GM21390 (cell line): ENCODE results near the gene CYP11A1.

Source experiments
- ATAC-seq: cut with Tn5 transposase; IDR thresholded peaks from one replicate; pipeline ENCODE4 v1.9.1; 2021; ENCODE audit not compliant: unreplicated experiment

Gene CYP11A1

GRCh38 chr15:74367296-74367854, at the start of gene CYP11A1:
Gene CYP11A1, minus strand, starts transcription at chr15:74367646. Its CDS starts 61 bp downstream, at chr15:74367585.
- ATAC-seq: no peak

- no peak for ATAC-seq
Measured at GRCh38 chr15:74417225-74417624, 49.8 kb upstream of the CYP11A1 start.

DNA sequence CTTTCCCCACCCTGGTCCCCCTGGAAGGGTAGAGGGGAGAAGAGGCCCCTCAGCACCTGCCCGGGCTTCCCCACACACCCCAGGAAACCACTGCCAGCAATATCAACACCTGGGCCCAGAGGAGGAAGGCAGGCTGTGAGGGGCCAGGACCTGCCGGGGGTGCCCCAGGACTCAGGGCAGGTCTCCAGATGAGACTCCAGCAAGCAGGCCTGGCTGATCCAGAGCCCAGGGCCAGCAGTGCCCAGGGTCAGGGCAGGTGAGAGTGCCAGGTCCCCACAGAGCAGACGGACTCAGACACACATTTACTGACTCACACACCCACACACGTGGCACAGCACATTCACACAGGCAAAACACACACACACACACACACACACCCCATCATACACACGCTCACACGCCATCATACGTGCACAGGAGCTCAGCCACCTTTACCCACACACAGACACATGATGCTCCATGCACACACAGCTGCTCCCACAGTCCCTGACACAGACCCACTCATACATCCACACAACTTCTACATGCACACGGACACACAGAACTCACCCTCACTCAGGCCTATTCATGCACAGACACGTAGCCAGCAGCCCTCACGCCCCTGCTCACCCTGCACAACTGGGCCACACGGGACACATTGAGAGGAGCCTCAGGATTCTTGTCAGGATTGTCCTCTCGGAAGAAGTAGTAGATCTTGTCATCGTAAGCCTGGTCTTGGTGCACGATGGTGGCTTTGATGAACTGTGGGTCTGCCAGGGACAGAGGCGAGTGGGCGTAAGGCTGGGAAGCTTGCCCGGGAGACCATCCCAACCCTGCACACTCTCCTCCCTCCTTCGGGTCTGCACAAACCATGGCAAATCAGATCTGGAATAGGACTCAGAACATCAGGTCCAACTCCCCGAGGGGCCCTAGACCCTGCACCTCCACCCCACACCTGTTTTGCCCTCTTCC, 48.8 kb upstream of the CYP11A1 start:
- ATAC-seq: no peak

DNA sequence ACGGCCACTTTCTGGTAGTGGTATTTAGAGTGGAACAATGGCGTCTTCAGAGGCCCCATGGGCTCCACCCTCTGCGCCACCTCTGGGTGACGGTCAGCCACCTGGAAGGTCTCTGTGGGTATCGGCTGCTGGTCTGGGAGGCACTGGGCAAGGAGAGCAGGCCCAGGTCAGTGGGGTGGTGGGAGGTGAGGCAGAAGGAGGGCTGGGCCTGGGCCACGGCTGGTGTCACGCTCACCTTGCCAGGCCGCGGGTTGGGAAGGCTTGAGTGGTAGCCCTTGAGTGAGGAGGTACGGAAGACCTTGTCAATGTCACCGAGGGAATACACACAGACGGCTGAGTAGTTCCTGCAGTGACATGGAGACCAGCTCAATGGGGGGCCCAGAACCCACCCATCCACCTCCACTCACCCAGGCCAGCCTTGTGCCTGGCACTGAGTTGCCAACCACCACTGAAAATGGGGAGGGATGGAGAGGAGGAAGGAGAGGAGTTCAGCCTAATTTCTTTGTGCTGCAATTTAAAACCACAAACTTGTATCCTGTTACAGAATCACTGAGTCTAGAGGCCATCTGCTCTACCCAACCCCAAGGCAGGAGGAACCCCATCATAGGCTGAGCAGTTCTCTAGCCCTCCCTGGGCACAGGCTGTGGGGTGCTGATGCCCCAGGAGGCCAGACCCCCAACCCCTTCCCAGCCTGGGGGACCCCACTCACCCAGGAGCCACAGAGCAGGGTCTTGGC, 47.3 kb upstream of the CYP11A1 start:
- no peak for ATAC-seq

GRCh38 chr15:74414081-74414580, 46.7 kb upstream of the CYP11A1 start:
- no peak for ATAC-seq

- no peak for ATAC-seq
Measured at GRCh38 chr15:74413350-74414080, 46.1 kb upstream of the CYP11A1 start.

GRCh38 chr15:74412159-74412558, 44.7 kb upstream of the CYP11A1 start:
- no peak for ATAC-seq

GRCh38 chr15:74411686-74412085, 44.2 kb upstream of the CYP11A1 start:
- ATAC-seq: no peak

- no peak for ATAC-seq
Measured at GRCh38 chr15:74410502-74410901, 43.1 kb upstream of the CYP11A1 start.

GRCh38 chr15:74409225-74409624, 41.8 kb upstream of the CYP11A1 start:
- ATAC-seq: no peak

DNA sequence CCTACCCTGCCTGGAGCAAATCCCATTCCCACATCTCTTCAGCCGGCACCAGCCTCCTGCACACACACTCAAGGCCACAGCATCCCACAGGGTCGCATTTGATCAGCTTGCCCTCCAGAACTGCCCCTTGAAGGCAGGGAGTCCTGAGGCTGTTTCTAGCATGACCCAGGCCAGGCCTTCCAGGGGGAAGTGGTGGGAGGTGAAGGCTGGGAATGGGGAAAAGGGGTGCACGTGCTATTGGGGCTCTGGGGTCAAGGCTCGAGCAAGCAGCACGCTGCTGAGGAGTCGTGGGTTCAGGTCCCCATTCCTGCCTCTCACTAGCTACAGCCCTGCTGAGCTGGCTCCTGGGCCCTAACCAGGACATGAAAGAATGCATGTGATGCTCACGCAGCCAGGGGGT, 41.4 kb upstream of the CYP11A1 start:
- ATAC-seq: no peak

DNA sequence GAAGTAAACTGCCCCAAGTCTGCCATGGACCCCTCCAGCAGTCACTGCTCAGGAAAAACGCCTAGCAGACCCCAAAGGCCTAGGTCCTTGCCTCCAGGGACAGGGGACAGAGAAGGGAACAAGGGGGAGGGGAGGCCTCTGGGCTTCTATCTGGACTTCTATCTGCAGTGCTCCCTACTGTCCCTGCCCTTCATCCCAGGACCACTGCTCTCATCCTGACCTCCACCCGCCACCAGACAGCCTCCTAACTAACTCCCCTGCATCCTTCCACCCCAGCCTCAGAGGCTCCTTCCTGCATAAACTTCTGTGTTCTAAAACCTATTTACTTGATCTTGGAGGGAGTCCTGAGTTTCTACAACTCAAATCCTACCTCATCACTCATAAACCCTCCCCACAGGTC, 40.9 kb upstream of the CYP11A1 start:
- ATAC-seq: no peak

DNA sequence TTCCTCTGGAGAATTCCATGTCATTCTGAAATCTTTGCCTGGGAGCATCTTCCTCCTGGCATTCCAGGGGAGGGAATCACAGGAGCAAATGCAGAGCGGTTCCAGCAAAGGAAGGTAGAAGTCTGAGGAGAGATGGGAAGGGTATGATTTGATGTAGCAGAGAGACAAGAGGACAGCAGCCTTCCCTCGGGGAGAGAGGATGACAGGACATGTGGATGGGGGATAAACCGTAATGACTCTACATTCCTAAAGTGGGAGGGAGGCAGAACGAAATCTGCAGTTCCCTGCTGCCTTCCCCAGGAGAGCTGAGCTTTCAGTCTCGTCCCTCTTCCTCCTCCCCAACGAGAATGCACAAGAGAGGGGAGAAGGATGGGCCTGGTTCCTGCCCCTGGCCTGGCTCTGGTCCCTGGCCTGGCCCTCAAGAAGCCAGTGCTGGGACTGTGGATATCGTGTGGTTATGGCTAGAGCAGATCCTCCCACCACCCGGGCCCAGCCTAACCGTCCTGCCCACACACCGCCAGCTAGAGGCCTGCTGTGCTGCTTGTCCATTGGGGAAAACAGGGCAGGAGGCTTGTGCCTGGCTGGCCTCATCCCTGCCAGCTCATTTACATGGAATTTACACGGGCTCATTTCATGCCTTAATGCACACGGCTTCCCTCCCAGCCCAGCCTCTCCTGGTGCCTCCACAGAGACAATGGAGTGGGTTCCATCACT, 39.7 kb upstream of the CYP11A1 start:
- no peak for ATAC-seq

GRCh38 chr15:74406517-74406916, 39.1 kb upstream of the CYP11A1 start:
- no peak for ATAC-seq

DNA sequence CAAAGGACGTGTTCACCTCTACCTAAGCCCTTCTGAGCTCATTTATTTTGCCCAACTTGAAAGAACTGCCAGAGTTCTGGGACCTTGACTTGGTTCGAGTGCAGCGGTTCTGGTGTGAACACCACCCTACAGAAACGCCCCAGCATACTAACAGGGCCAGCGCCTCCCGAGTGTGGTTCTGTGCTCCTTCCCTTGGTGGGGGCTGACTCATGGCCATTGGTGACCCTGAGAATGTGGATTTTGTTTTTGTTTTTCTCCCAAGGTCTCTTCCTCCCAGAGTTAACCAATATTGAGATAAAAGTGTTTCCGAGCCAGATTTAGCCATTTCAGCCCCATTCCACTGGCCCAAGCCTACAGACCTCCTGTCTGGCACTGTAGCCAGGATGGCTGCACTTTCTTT, 38.4 kb upstream of the CYP11A1 start:
- no peak for ATAC-seq

- ATAC-seq: peak; percentile 31
Measured at GRCh38 chr15:74403991-74404563, 36.6 kb upstream of the CYP11A1 start.

DNA sequence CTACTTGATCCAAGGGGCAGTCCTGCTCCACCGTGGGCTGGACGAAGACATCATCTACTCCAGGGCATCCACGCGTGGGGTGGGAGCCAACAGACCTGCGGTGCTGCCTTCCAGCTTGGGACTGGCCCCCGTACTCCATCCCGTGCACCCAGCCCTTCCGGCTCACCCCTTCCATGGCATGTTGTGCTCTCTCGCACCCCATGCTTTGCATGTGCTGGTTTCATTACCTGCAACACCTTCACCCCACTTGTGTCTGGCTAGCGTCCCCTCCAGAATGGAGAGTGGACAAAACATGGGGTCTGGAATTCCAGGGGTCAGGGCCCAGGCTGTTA, 36.1 kb upstream of the CYP11A1 start:
- ATAC-seq: no peak

DNA sequence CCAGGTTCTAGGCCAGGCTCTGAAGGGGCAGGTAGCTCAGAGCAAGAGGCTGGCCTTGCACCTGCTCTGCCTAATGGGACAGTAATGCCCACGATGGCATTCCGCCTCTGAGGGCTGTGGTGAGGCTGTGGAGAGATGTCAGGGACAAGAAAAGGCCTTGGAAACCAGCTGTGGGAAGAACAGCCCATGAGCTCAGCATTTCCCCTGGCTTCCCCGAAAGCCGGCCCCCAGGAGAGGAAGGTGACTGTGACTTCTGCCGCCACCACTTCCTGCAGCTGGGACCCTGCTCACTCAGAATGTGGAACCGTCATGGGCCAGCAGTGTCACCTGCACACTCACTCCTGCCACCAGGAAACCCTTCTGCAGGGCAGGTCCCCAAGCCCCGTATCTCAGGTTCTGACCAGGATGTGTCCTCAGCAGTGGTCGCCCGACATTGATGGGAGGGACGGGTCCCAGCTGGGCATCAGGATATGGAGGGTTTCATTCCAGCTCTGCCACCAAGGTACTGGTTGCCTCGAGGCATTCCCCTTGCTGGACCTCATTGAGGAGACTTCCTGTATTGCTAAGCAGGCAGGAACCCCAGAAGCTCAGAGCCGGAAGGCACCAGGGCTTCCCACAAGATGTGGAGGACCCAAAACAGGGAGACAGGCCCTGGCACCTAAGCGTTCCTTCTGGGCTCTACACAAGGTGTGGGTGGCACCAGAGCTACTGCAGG, 35.6 kb upstream of the CYP11A1 start:
- ATAC-seq: no peak

GRCh38 chr15:74402337-74402841, 34.9 kb upstream of the CYP11A1 start:
- ATAC-seq: no peak
